ENCODE data around the gene PPP2R2B.

The PPP2R2B gene

GRCh38 chr5:146888351-146888978 lies 9.9 kb upstream of the PPP2R2B start:
- no peak for DNase-seq (ENCODE audit: low spot score)

GRCh38 chr5:146884066-146884626 lies 5.6 kb upstream of the PPP2R2B start:
- DNase-seq (ENCODE audit: low spot score): no peak

- DNase-seq (ENCODE audit: low spot score): no peak
Measured at GRCh38 chr5:146883511-146883910, 5.0 kb upstream of the PPP2R2B start.

GRCh38 chr5:146880966-146881365 lies 2.4 kb upstream of the PPP2R2B start:
- no peak for DNase-seq (ENCODE audit: low spot score)

GRCh38 chr5:146877783-146878475 lies 628 bp downstream of the PPP2R2B start:
- no peak for DNase-seq (ENCODE audit: low spot score)

DNA sequence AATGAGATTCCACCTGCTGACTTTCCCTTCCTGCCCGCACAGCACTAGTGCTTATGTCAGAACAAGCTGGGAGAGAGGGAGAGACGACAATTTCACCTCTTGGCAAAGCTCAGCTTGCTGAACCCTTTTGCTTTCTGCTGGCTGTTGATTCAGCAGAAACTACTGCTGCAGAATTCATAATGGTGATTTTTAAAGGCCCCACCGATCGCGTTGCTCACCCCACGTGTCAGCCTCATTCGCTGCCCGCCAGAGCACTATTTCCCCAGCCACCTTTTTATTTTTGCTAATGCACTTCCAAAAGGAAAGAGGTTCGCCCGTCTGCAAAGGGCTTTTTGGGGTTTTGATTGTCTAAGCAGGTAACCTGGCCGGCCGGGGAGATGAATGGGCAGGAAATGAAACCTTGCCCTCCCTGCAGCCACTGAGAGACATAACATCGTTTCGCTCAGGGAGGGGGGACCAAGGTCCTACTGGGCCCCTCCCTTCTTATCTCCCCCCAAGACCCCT lies 1.3 kb downstream of the PPP2R2B start:
- no peak for DNase-seq (ENCODE audit: low spot score)

DNA sequence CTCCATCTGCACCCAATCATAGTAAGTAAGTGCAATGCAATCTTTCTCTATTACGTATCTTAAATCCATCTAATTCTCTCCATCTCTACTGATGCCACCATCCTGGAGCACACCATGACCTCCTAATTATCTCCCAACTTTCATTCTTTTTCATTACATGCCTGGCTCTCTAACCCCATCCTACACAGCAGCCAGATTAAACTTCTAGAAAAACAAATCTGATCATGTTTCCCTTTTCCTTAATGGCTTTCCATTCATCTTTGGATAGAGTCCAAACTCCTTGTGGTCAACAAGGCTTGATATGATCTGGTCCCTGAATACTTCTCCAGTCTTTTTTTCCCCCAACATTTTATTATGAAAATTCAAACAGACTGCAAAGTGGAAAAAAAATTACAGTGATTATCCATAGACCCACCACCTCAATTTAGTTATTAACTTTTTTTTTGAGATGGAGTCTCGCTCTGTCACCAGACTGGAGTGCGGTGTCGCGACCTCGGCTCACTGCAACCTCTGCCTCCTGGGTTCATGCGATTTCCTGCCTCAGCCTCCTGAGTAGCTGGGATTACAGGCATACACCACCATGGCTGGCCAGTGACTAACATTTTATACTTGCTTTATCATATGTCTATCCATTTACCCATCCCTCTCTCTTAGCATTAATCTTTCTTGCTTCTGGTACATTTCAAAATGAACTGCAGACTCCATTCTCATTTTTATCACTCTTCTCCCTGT lies 5.2 kb downstream of the PPP2R2B start:
- no peak for DNase-seq (ENCODE audit: low spot score)

- DNase-seq (ENCODE audit: low spot score): no peak
Measured at GRCh38 chr5:146872188-146872587, 6.4 kb downstream of the PPP2R2B start.

DNA sequence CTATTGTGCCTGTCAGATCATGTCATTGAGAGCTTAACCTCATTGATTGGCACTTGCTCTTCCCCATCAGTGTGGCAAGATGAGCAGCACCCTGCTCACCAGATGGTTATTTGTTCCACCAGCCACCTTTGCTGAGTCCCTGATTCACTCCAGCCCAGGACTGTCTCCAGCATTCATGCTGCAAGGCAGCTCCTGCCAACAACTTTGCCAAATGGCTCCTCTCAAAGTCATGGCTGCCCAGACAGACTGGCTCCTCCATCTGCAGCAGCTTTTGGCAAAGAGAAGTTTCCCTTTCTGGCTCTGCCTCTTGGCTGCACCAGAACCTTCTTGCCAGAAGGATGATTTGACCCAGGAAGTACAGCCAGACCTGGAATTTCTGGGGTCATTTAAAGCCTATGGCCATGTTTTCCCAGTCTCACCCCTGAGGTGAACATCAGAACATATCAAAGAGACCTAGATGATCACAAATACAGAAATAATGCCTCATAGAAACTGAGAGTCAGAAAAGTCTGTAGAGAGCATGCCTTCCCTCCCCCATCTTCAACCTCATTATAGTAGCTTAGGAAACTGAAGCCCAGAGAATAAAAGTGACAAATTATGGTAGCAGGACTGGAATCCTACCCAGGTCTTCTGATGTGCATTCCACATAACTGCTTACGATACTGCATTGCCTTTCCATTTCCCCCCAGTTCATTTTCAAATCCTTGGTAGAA lies 10.4 kb downstream of the PPP2R2B start:
- DNase-seq (ENCODE audit: low spot score): no peak

DNA sequence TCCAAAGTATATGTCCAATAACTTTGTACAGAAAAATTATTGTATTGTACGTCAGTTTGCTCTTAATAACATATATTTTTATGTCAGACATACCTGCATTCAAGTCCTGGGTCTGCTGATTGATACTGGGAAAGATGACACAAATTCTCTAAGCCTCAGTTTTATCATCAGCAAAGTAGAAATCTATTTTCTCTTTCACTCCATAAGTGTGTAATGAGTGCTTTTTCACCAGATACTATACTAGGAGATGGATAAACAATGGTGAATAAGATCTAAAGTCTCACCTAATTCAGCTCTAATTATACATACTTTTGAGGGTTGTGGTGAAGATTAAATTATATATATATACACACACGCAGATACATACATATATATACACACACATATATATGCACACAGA lies 12.3 kb downstream of the PPP2R2B start:
- DNase-seq (ENCODE audit: low spot score): no peak

- no peak for DNase-seq (ENCODE audit: low spot score)
Measured at GRCh38 chr5:146862641-146863040, 15.9 kb downstream of the PPP2R2B start.

GRCh38 chr5:146860213-146860893 lies 18.2 kb downstream of the PPP2R2B start:
- DNase-seq (ENCODE audit: low spot score): no peak

GRCh38 chr5:146852089-146852488 lies 26.5 kb downstream of the PPP2R2B start:
- no peak for DNase-seq (ENCODE audit: low spot score)

DNA sequence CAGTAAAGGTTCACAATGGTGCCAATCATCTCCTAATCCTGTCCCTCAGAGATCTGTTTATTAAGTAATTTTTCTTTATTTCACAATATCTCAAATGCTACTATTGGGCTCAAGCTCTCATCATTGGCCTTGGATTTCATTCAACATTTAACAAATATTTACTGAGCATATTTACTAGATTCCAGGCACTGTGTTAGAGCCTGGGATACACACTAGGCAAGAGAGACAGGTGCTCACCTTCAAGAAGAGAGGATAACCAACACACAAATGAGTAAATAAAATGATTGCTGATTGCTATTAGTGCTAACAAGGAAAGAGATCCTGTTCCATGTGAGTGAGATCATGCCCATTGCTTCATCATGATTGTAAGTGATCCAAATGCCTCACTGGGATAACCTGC lies 27.4 kb downstream of the PPP2R2B start:
- DNase-seq (ENCODE audit: low spot score): no peak

DNA sequence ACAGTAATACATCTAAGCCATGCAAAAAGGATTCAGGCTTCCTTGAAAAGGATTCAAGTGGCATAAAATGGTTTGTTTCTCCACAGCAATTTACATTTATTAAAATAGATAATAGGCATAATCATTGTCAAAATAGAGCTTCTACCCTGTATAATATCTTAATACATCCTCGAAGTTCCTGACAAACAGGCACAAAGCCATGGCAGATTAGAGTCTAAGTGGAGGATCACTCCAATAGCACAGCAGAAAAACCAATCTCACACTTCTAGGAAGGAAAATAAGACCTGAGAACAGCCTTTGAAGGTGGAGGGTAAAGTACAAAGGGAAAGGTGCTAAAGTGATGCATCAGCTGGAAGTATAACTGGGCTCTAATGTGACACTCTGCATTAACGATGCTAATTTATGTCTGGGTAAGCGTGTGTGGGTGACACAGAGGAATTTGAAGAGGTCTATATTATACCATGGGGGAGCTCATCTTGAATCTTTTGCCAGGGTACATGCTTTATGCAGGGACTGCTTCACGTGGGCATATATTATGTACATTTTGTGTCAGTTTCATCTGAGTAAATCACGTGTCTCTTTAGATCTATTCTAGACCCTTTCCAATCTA lies 28.8 kb downstream of the PPP2R2B start:
- DNase-seq (ENCODE audit: low spot score): no peak

DNA sequence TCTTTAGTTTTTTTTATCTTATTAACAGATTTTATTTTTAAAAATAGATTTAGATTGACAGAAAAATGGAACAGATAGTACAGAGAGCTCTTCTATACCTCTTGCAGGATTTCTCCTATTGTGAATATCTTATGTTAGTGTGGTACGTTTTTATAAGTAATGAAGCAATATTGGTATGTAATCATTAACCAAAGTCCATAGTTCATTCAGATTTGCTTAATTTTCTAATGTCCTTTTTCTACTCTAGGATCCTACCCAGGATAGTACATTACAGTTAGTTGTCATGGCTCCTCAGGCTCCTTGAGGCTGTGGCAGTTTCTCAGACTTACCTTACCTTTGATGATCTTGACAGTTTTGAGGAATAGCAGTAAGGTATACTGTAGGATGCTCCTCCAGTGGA lies 30.4 kb downstream of the PPP2R2B start:
- DNase-seq (ENCODE audit: low spot score): no peak

GRCh38 chr5:146840016-146840415 lies 38.5 kb downstream of the PPP2R2B start:
- no peak for DNase-seq (ENCODE audit: low spot score)

- no peak for DNase-seq (ENCODE audit: low spot score)
Measured at GRCh38 chr5:146836226-146836842, 42.2 kb downstream of the PPP2R2B start.

DNA sequence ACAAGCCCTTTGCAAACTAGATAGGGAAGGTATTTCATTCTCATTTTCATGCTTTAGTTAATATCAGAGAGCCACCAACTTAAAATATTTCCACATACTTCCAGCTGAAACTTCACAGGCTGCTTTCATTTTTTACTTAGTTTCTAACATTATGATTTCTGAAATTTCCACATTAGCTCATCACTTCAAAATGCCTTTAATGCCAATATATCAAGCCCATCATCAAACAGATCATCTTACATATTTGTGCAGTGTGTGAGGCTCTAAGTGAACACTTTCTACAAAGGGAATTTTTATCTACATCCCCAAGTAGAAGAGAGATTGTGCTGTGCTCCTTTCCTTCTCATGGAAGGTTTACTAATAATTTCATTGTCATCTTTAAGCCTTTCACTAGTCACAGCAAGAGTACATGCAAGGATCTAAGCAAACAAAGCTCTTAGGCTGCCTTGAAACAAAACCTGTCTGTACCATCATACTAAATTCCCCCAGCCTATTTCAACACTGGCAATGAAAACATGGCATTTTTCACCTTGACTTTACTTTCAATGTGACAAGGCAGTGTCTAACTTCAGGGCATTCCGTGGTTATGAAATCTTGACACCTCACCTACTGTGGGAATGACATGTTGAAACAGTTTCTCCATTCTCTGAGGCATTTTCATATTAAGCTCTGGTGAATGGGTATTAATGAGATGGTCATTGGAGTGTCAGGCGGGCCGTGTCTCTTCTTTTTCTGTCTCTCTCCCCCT lies 45.4 kb downstream of the PPP2R2B start:
- DNase-seq (ENCODE audit: low spot score): no peak

GRCh38 chr5:146828385-146828784 lies 50.2 kb downstream of the PPP2R2B start:
- no peak for DNase-seq (ENCODE audit: low spot score)

All from hematopoietic multipotent progenitor cell treated with erythropoietin and hydrocortisone succinate and interleukin-3 and kit ligand, for 17 days (in vitro differentiated cells).